NCI-H2107 (cell line): ENCODE results near the gene FIGNL2.
"Not testable (repeated sequence)": the region's sequence is repeated elsewhere in the genome, so short reads cannot be mapped to it uniquely, and the experiment has no call there.

Experiments
- DNase-seq: peaks from one replicate; lab custom pipeline; 2025; lab: John Stamatoyannopoulos, UW

Gene FIGNL2

DNA sequence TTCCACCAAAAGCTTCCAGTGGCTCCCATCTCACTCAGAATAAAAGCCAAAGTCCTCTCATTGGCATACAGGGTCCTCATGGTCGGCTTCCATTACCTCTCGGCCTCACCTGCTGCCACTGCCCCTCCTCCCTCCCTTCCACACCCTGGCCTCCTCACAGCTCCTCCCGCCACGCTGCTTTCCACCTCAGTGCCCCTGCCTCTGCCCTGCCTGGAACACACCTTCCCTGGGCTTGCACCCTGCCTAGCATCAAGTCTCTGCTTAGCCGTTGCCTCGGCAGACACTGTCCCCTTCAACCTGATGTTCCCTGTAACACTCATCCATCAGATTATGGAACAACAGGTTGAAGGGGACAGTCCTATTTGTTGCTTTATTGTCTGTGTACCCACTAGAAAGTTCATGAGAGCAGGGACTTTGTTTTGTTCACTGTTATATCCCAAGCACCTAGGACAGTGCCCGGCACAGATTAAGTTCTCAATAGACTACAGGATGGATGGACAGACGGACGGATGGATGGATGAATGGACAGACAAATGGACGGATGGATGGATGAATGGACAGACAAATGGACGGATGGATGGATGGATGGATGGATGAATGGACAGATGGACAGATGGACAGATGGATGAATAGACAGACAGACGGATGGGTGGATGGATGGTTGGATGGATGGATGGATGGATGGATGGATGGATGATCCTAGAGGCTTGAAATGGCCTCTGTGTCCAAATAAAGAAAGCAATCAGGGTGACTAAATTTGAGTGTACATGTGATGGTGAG lies 14.9 kb downstream of the FIGNL2 start:
- no peak for DNase-seq

GRCh38 chr12:51832354-51833107 lies 16.0 kb downstream of the FIGNL2 start:
- no peak for DNase-seq

GRCh38 chr12:51831817-51832216 lies 16.7 kb downstream of the FIGNL2 start:
- not testable (repeated sequence) for DNase-seq

GRCh38 chr12:51829641-51830040 lies 18.9 kb downstream of the FIGNL2 start:
- no peak for DNase-seq

DNA sequence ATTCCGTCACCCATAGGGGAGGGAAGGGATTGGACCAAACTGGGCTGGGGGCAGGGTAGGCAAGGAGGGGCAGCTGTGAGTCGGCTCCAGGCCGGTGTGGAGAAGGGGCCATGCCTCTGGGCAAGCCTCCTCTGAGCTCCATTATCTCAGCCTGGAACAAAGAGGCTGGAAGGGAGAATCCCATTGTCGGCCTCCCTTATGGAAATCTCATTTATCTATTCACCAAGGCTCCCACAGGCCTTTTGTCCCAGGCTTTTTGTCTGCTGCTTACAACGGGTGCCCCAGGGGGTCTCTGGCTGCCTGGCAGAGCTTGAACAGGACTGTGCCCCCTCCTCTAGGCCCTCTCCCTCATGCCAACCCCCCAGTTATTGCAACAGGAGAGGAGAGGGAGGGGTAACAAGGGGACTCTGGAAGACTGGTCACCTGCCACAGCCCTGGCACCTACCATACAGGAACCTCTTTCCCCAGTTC lies 19.5 kb downstream of the FIGNL2 start:
- DNase-seq: no peak

DNA sequence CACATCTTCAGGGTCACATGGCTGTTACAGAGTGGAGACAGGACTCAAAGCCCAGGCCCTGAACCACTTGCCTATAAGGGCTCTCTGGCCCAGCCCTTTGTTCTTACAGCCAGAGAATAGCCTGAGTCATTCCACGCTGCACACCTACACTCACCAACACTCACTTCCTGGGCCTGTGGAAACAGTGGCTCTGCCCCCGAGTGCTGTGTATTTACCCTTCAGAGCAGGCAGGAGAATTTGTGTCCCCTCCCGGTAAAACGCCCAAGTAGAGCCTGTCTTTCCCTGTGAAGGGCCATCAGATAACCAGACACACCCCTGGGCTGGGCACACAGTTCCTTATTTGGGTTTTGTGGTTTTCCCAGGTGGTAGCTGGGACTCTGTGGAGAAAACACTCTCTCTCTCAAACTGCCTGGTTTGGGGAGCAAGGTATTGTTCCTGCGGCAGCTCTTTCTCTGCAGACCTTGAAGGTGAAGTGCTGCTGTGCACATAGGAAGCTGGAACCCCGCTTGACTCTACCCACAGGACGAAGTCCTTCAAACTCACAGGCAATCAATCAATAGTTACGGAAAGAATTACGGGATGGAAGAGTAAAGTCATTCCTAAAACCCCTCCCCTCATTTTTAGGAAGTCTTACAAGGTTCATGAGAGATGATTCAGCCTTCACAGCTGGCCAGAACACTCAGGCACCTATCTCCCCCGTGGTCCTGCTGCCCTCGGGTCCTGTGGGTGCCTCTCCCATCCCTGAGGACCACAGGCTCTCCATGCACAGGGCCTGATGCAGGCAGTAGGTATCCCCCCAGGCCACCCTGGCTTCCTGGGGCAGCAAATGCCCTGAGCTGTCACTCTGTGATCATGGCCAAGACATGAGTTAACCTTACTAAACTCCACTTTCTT lies 20.3 kb downstream of the FIGNL2 start:
- peak; percentile 53 for DNase-seq

- DNase-seq: no peak
Observed at GRCh38 chr12:51826881-51827280, 21.6 kb downstream of the FIGNL2 start.

DNA sequence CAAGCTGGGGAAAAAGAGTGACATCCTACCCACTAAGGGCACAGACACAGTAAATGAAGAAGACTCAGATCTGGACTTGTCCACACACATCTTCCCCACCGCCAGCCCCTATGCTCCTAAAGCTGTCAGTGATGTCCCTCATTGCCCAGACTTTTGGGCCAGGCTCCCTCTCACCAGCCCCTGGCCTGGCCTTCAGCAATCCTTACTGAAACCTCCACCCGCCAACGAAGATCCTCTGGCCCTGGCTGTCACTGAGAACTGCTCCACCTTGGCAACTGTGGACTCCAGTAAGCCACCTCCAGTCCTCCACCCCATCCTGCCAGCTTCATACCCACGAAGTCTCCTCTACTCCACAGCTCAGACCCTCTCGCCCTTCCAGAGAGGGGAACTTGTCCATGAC lies 23.3 kb downstream of the FIGNL2 start:
- no peak for DNase-seq

DNA sequence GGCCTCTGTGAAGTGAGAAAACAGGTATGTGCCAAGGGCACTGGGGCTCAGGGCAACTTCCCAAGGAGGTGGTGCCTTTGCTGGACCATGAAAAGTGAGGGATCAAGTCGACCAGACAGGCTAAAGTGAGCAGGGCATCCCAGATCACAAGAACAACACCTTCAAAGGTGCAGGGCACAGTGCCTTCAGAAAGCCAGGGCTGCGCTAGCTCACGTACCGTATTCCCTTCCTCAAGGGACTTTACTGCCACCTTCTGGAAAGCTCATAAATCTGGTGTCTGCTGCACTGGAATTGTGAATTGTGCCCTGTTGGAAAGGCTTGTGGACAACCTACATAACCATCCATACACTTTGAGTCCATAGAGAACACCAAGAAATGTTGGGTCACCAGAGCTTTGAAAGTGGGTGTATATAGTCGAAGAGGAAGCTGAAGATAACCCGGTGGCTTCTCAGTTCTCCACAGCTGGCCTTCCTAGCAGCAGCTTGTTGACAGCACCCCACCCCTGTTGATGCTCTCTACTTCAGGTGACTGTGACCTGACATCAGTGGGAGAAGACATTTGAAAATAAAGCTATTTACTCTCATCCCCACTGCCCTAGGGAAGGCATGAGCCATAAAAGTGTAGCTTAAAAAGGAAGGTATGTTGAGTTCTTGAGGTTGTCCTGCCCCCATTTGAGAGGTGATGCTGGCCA lies 24.5 kb downstream of the FIGNL2 start:
- DNase-seq: peak; percentile 52

GRCh38 chr12:51822956-51823355 lies 25.6 kb downstream of the FIGNL2 start:
- DNase-seq: peak; percentile 38

- DNase-seq: no peak
Observed at GRCh38 chr12:51822261-51822616, 26.3 kb downstream of the FIGNL2 start.

GRCh38 chr12:51821440-51822260 lies 26.9 kb downstream of the FIGNL2 start:
- no peak for DNase-seq

DNA sequence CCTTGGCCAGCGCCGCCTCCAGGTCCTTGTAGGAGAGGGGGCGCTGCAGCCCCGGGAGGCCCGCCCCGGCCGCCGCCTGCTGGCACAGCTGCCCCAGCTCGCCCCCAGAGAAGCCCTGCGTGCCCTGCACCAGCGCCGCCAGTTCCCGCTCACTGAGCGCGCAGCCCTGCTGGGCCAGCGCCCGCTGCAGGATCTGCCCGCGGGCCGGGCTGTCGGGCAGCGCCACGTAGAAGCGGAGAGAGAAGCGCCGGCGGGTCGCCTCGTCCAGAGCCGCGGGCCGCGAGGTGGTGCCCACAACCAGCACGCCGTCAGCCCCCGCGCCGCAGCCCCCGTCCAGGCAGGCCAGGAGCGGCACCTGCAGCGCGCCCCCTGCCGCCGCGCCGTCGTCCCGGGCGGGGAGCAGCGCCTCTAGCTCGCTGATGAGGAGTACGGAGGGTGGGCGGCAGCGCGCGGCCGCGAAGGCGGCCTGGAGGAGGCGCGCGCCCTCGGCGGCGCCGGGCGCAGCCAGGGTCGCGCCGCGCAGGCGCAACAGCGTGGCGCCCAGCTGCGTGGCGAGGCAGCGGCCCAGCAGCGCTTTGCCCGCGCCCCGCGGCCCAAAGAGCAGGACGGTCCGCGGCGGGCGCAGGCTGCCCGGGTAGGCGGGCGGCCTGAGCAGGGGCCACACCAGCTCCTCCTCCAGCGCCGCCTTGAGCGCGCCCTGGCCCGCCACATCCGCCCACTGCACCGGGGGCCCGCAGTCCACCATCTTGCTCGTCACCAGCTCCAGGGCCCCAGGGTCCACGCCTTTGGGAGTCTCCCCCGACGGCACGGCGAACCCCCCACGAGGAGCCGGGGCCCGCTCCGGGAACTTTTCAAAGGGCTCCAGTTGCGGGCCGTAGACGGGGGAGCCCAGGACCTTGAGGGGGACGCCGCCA lies 27.7 kb downstream of the FIGNL2 start:
- peak; percentile 74 for DNase-seq

DNA sequence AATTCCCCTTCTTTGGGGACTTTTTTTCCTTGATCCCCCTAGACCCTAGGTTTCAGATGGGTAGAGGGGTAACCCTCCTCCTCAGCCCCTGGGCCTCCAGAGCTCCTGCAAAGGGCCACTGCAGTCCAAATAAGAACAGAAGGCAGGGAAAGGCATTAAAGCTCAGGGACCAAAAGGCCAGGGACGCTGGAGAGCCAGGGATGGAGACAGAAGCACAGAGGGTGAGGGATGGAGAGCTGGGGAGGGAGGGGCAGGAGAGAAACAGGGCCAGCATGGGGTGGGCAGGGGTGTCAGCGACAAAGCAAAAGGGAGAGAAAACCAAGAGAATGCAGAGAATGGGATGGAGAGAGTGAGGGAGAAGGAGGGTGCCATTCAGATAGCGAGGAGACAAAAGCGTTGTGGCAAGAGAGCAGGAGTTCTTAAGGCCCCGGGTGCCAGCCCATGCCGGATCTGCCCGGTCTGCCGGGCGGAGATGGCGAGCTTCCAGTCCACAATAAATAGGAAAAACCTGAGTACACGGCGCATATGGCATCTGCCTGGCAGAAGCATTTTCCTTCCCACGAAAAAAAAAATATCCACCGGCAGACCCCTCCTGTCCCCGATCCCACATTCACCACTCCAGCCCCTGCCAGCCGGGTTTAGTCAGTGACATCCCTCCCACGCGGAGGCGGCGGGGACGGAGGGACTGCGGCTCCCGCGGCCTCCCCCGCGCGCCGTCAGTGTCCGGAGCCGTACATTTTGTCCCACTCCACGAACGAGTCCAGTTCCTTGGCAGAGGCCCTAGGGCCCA lies 28.6 kb downstream of the FIGNL2 start:
- DNase-seq: no peak

DNA sequence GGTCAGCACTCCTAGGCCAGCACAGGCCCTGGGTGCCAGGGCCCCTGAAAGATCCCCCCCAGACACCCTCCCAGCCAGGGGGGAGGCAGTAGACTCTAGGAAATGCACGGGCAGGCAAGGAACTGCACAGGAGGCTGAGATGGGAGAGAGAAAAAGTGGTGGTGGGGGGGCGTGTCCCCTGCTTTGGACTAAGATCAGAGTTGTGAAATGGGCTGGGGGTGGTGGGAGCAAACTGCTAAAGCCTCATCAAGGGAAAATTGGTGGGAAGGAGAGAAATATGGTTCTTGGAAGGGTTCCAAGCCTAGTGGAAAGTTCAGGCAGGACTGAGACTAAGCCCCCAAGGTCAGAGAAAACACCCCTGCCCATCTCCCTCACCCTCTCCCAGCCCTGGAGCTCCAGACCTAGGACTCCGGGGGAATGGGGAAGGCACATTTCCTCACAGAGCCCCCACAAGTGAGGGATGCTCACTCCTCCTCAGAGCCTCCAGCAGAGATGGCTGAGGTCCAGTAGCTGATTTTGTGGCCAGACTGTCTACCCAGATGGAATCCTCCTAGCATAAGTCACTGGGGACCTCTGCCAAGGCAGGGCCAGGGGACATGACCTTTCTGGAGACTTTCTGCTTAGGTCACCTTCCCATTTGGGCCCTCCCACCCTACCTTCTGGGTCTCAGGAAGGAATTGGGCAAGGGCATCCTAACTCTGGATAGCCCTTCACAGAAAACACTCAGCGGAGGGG lies 29.8 kb downstream of the FIGNL2 start:
- DNase-seq: no peak

DNA sequence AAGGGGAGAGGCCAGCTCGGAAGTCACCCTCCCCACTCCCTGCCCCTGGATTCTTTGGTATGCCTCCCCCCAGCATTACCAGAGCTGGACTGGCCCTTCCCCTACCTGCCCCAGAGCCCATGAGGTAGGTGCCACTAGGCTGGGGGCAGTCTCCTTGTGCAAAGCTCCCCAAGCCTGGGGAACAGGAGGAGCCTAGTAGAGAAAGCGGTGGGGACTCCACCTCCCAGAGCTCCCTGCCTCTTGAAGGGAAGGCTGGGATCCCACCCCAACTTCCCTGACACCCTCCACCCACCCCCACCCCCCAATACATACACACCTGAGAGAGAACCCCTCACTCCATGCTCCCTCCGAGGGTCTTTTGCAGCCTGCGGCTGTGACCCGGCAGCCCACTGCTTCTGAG lies 30.4 kb downstream of the FIGNL2 start:
- no peak for DNase-seq

- DNase-seq: no peak
Observed at GRCh38 chr12:51817027-51817953, 31.2 kb downstream of the FIGNL2 start.
